ENCODE measurements around the gene GNAI3.

GRCh38 chr1:109659145-109659544 lies 110.7 kb downstream of the GNAI3 start:
- TF ChIP-seq, protein P1, sequence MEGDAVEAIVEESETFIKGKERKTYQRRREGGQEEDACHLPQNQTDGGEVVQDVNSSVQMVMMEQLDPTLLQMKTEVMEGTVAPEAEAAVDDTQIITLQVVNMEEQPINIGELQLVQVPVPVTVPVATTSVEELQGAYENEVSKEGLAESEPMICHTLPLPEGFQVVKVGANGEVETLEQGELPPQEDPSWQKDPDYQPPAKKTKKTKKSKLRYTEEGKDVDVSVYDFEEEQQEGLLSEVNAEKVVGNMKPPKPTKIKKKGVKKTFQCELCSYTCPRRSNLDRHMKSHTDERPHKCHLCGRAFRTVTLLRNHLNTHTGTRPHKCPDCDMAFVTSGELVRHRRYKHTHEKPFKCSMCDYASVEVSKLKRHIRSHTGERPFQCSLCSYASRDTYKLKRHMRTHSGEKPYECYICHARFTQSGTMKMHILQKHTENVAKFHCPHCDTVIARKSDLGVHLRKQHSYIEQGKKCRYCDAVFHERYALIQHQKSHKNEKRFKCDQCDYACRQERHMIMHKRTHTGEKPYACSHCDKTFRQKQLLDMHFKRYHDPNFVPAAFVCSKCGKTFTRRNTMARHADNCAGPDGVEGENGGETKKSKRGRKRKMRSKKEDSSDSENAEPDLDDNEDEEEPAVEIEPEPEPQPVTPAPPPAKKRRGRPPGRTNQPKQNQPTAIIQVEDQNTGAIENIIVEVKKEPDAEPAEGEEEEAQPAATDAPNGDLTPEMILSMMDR (IDR thresholded peaks at IDR 0.05; ENCODE audit: low read depth, low read length, poor library complexity, severe bottlenecking), result no peak
- TF ChIP-seq EZH2phosphoT487 (IDR thresholded peaks at IDR 0.05; ENCODE audit: borderline replicate concordance, low read length), result no peak
